Anterior cingulate cortex (tissue), 58 donors: ENCODE measurements around the gene SSX1.
"Not testable (repeated sequence)": the region's sequence is repeated elsewhere in the genome, so short reads cannot be mapped to it uniquely, and the experiment has no call there.

ENCODE experiments used
- DNase-seq, 58 donors: peaks; one replicate each; lab custom pipeline; 2025; lab: John Stamatoyannopoulos, UW

SSX1 gene

GRCh38 chrX:48255062-48255796 is at the start of gene SSX1:
Gene SSX1, plus strand, starts transcription at chrX:48255392. Its CDS starts 1,850 bp downstream, at chrX:48257242.
- DNase-seq = not testable (repeated sequence)

- DNase-seq = not testable (repeated sequence)
These were observed 40.9 kb upstream of the SSX1 start for GRCh38 chrX:48214341-48214740.

GRCh38 chrX:48224196-48224595 is 31.0 kb upstream of the SSX1 start:
- not testable (repeated sequence) for DNase-seq

- DNase-seq = not testable (repeated sequence)
These were observed 2.2 kb upstream of the SSX1 start for GRCh38 chrX:48252945-48253344.

- DNase-seq = not testable (repeated sequence)
These were observed 19.2 kb downstream of the SSX1 start for GRCh38 chrX:48274365-48274764.

GRCh38 chrX:48278958-48279357 is 23.8 kb downstream of the SSX1 start:
- no peak for DNase-seq

GRCh38 chrX:48280729-48281128 is 25.5 kb downstream of the SSX1 start:
- DNase-seq = not testable (repeated sequence)

GRCh38 chrX:48306175-48306574 is 51.0 kb downstream of the SSX1 start:
- DNase-seq = no peak

- not testable (repeated sequence) for DNase-seq
These were observed 58.8 kb downstream of the SSX1 start for GRCh38 chrX:48313996-48314395.
